Thymus (tissue), 11 donors: ENCODE data around the gene SHANK3. TPM values are rescaled to one million over a fixed set of nuclear protein-coding genes. Genes with fewer than 3 reads are reported as not detected.

Source experiments
- DNase-seq, 9 donors: peaks; one replicate each; pipeline ENCODE4 v3.0.0-alpha.2; 2013; ENCODE audit warnings: low spot score in 9 of 9, low read depth in 6 of 9, missing footprints in 1 of 9
- H3K27ac ChIP-seq, 2 donors: one replicate each; pipeline ENCODE4 v1.5.1; 2013; ENCODE audit warnings: control low read depth in 1 of 2, low read depth in 1 of 2, low read length in 1 of 2, mild to moderate bottlenecking in 1 of 2, moderate library complexity in 1 of 2
- H3K27me3 ChIP-seq, 2 donors: one replicate each; pipeline ENCODE4 v1.5.1; 2013; ENCODE audit warnings: low read length in 1 of 2; ENCODE audit not compliant: control insufficient read depth in 2 of 2, insufficient read depth in 1 of 2
- H3K36me3 ChIP-seq, 2 donors: one replicate each; pipeline ENCODE4 v1.5.1; 2013; ENCODE audit warnings: low read length in 1 of 2, mild to moderate bottlenecking in 1 of 2, moderate library complexity in 1 of 2; ENCODE audit not compliant: control insufficient read depth in 2 of 2, insufficient read depth in 2 of 2
- H3K4me1 ChIP-seq, 2 donors: one replicate each; pipeline ENCODE4 v1.5.1; 2013; ENCODE audit warnings: low read length in 2 of 2; ENCODE audit not compliant: control insufficient read depth in 2 of 2, insufficient read depth in 2 of 2
- H3K4me3 ChIP-seq, 2 donors: one replicate each; pipeline ENCODE4 v1.5.1; 2013; ENCODE audit warnings: low read length in 2 of 2, control low read depth in 1 of 2, mild to moderate bottlenecking in 1 of 2
- H3K9me3 ChIP-seq, 2 donors: one replicate each; pipeline ENCODE4 v1.5.1; 2013; ENCODE audit warnings: low read length in 1 of 2, mild to moderate bottlenecking in 1 of 2; ENCODE audit not compliant: control insufficient read depth in 2 of 2, insufficient read depth in 1 of 2
- WGBS: extraction: QIAGEN DNeasy Blood & Tissue Kit; methylation state at CpG from one replicate; pipeline ENCODE4 v1.1.7; 2013; 5-methylcytosine and 5-hydroxymethylcytosine counted together
- polyA plus RNA-seq: library from polyadenylated mRNA; stranded (reverse); fragments of 200-250 nt; gene quantifications from one replicate; pipeline ENCODE4 v1.2.3, GENCODE V29; 2013
- total RNA-seq: library from RNA; stranded (reverse); fragments of 120-200 nt; gene quantifications from one replicate; pipeline ENCODE4 v1.2.4, GENCODE V29; 2013
- donor health status: healthy.

Gene SHANK3
- total and polyA plus RNA-seq, 2 donors: 0.61 to 8.6 TPM

GRCh38 chr22:50665738-50666137, 6.9 kb upstream of the SHANK3 start:
- H3K9me3 ChIP-seq: no peaks in the 10 kb centered on the region
- no peaks in the 10 kb centered on the region for H3K36me3 ChIP-seq
- H3K27ac ChIP-seq: no peak overlapping the region
- DNase-seq: no peak
- no peak overlapping the region for H3K4me3 ChIP-seq
- peaks cover 3 to 4% of the 10 kb centered on the region in 2 donors for H3K27me3 ChIP-seq
- 66% methylated on average over 2 of the region's 2 CpGs for WGBS
- no peaks in the 10 kb centered on the region for H3K4me1 ChIP-seq

- Histone ChIP-seq H3K9me3 (peaks cover 6 to 10% of the 10 kb centered on the region in 2 donors), H3K4me1 (peaks cover 5 to 10% of the 10 kb centered on the region in 2 donors), H3K27me3 (peaks cover 43 to 45% of the 10 kb centered on the region in 2 donors), H3K36me3 (no peaks in the 10 kb centered on the region), H3K27ac (no peak overlapping the region), H3K4me3 (no peak overlapping the region)
- no peak for DNase-seq
- 91% methylated on average over 4 of the region's 4 CpGs for WGBS
Observed at GRCh38 chr22:50670513-50670912, 2.1 kb upstream of the SHANK3 start.

- Histone ChIP-seq H3K9me3 (peaks cover 8 to 10% of the 10 kb centered on the region in 2 donors), H3K4me3 (no peak overlapping the region), H3K27me3 (peaks cover 48 to 50% of the 10 kb centered on the region in 2 donors), H3K27ac (no peak overlapping the region), H3K4me1 (peaks cover 5 to 10% of the 10 kb centered on the region in 2 donors), H3K36me3 (no peaks in the 10 kb centered on the region)
- DNase-seq: no peak
- WGBS: 82% methylated on average over 10 of the region's 10 CpGs
Observed at GRCh38 chr22:50670914-50671538, 1.6 kb upstream of the SHANK3 start.

GRCh38 chr22:50671641-50672040, 982 bp upstream of the SHANK3 start:
- DNase-seq: no peak
- Histone ChIP-seq H3K27me3 (peaks cover 54 to 55% of the 10 kb centered on the region in 2 donors), H3K27ac (peak overlapping the region in 1 of 2 donors; percentile 27), H3K9me3 (peaks cover 8 to 10% of the 10 kb centered on the region in 2 donors), H3K4me3 (no peak overlapping the region), H3K4me1 (peaks cover 5 to 10% of the 10 kb centered on the region in 2 donors), H3K36me3 (no peaks in the 10 kb centered on the region)
- WGBS: 46% methylated on average over 11 of the region's 11 CpGs

GRCh38 chr22:50672041-50672440, 582 bp upstream of the SHANK3 start:
- WGBS: 42% methylated on average over 8 of the region's 8 CpGs
- peaks cover 5 to 10% of the 10 kb centered on the region in 2 donors for H3K4me1 ChIP-seq
- no peak overlapping the region for H3K4me3 ChIP-seq
- H3K9me3 ChIP-seq: peaks cover 8 to 10% of the 10 kb centered on the region in 2 donors
- peaks cover 55 to 58% of the 10 kb centered on the region in 2 donors for H3K27me3 ChIP-seq
- DNase-seq: no peak
- no peak overlapping the region for H3K27ac ChIP-seq
- no peaks in the 10 kb centered on the region for H3K36me3 ChIP-seq

GRCh38 chr22:50673231-50674129, 857 bp downstream of the SHANK3 start:
- peaks cover 55 to 64% of the 10 kb centered on the region in 2 donors for H3K27me3 ChIP-seq
- H3K4me3 ChIP-seq: peak overlapping the region; percentile 16 to 53
- peak in 3 of 9 donors; percentile 33 to 41 (median 36) for DNase-seq
- H3K9me3 ChIP-seq: peaks cover 8 to 10% of the 10 kb centered on the region in 2 donors
- H3K4me1 ChIP-seq: peaks cover 5 to 10% of the 10 kb centered on the region in 2 donors
- H3K27ac ChIP-seq: no peak overlapping the region
- 1% methylated on average over 69 of the region's 69 CpGs for whole genome bisulfite sequencing
- H3K36me3 ChIP-seq: no peaks in the 10 kb centered on the region

- Histone ChIP-seq H3K27ac (no peak overlapping the region), H3K27me3 (peaks cover 55 to 64% of the 10 kb centered on the region in 2 donors), H3K9me3 (peaks cover 8 to 12% of the 10 kb centered on the region in 2 donors), H3K36me3 (no peaks in the 10 kb centered on the region), H3K4me1 (peaks cover 5 to 10% of the 10 kb centered on the region in 2 donors), H3K4me3 (peak overlapping the region in 1 of 2 donors; percentile 53)
- 2% methylated on average over 40 of the region's 43 CpGs for WGBS
- DNase-seq: no peak
Observed at GRCh38 chr22:50674130-50674500, 1.5 kb downstream of the SHANK3 start.

- Histone ChIP-seq H3K9me3 (peaks cover 9 to 14% of the 10 kb centered on the region in 2 donors), H3K27me3 (peaks cover 55 to 64% of the 10 kb centered on the region in 2 donors), H3K36me3 (no peaks in the 10 kb centered on the region), H3K4me1 (peaks cover 5 to 10% of the 10 kb centered on the region in 2 donors), H3K4me3 (peak overlapping the region in 1 of 2 donors; percentile 53), H3K27ac (no peak overlapping the region)
- DNase-seq: peak in 1 of 9 donors; percentile 19
- 8% methylated on average over 105 of the region's 105 CpGs for WGBS
Observed at GRCh38 chr22:50674606-50675552, 2.3 kb downstream of the SHANK3 start.
